ENCODE results near the gene TMEM212. TPM values are rescaled to one million over a fixed set of nuclear protein-coding genes. Genes with fewer than 3 reads are reported as not detected.
A peak's percentile ranks its signal among the peaks of the same experiment; 100 is the strongest.

TMEM212 gene
- total and polyA plus RNA-seq, 2 of the 13 experiments (the other 11 are each of a cell fraction or from before 2014, with no cell fraction given): not detected

DNA sequence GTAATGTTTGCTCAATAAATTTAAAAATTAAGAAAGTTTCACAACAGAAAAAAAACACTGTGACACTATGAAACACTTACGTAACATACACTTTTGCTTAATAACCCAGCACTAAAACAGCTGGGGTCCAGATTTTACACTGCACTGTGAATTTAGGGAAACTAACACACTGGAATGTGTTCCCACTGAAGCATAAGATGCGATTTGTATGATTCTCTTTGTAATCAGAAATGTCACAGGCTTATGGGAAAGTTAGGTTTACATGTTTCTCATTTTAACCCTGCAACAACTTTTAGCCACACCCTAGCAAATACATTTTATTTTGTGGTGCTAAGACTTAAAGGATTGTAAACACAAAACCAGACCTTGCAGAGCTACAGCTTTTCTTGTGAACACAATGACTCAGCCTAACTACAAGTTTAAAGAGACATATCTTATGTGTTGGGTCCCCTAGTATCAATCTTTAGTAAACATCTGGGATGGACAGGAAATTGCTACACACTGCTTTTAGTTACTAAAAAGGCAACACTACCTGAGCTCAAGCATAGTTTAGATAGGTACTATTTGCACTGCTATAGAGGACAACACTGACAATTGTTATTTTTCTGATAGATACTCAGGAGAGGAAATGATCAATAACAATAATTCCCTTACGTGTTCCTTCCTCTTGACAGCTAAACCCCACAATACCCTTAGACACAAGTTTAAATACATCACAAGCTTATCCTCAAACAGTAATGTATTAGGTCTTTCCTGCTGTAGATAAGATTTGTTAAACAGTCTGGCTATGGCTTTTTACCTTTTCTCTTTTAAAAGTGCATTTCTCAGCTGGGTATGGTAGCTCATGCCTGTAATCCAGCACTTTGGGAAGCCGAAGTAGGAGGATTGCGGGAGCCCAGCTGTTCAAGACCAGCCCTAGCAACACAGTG lies 36.7 kb upstream of the TMEM212 start (continued):
- TF ChIP-seq, protein P1, sequence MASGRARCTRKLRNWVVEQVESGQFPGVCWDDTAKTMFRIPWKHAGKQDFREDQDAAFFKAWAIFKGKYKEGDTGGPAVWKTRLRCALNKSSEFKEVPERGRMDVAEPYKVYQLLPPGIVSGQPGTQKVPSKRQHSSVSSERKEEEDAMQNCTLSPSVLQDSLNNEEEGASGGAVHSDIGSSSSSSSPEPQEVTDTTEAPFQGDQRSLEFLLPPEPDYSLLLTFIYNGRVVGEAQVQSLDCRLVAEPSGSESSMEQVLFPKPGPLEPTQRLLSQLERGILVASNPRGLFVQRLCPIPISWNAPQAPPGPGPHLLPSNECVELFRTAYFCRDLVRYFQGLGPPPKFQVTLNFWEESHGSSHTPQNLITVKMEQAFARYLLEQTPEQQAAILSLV (CRISPR knock-in tag; IDR thresholded peaks at IDR 0.05; ENCODE audit: borderline replicate concordance): no peak
- TF ChIP-seq ZFP36L1 (CRISPR knock-in tag; IDR thresholded peaks at IDR 0.05) (no peak; the same call in 1 of the 2 replicates), PLRG1 (conservative IDR thresholded peaks at IDR 0.05) (no peak), NR2F1 (CRISPR knock-in tag; IDR thresholded peaks at IDR 0.05) (no peak), ZBTB20 (CRISPR knock-in tag; IDR thresholded peaks at IDR 0.05; ENCODE audit: borderline replicate concordance, low read depth) (peak; percentile 94; the same call in 1 of the 2 replicates), MEIS2 (CRISPR knock-in tag; IDR thresholded peaks at IDR 0.05) (peak; percentile 76; the same call in 1 of the 2 replicates), ZNF775 (CRISPR knock-in tag; IDR thresholded peaks at IDR 0.05; ENCODE audit: borderline replicate concordance) (no peak), KDM3A (CRISPR knock-in tag; IDR thresholded peaks at IDR 0.05; ENCODE audit: low read depth) (no peak), ZNF431 (CRISPR knock-in tag; IDR thresholded peaks at IDR 0.05; ENCODE audit: borderline replicate concordance, low read depth) (no peak; the same call in 1 of the 2 replicates), MXI1 (IDR thresholded peaks at IDR 0.05; ENCODE audit: borderline replicate concordance, low read depth, low read length) (peak; percentile 25; the same call in 1 of the 3 replicates), ZNF143 (CRISPR knock-in tag; IDR thresholded peaks at IDR 0.05) (no peak), ZNF782 (CRISPR knock-in tag; IDR thresholded peaks at IDR 0.05; ENCODE audit: borderline replicate concordance) (no peak), HCFC1 (IDR thresholded peaks at IDR 0.05; ENCODE audit: low read depth, low read length) (no peak), ZFP41 (CRISPR knock-in tag; IDR thresholded peaks at IDR 0.05; ENCODE audit: borderline replicate concordance) (no peak), BORCS8-MEF2B (CRISPR knock-in tag; IDR thresholded peaks at IDR 0.05) (no peak)
- TF ChIP-seq, protein P2, sequence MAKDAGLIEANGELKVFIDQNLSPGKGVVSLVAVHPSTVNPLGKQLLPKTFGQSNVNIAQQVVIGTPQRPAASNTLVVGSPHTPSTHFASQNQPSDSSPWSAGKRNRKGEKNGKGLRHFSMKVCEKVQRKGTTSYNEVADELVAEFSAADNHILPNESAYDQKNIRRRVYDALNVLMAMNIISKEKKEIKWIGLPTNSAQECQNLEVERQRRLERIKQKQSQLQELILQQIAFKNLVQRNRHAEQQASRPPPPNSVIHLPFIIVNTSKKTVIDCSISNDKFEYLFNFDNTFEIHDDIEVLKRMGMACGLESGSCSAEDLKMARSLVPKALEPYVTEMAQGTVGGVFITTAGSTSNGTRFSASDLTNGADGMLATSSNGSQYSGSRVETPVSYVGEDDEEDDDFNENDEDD (CRISPR knock-in tag; IDR thresholded peaks at IDR 0.05; ENCODE audit: borderline replicate concordance): no peak
- TF ChIP-seq, protein P3, sequence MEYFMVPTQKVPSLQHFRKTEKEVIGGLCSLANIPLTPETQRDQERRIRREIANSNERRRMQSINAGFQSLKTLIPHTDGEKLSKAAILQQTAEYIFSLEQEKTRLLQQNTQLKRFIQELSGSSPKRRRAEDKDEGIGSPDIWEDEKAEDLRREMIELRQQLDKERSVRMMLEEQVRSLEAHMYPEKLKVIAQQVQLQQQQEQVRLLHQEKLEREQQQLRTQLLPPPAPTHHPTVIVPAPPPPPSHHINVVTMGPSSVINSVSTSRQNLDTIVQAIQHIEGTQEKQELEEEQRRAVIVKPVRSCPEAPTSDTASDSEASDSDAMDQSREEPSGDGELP (IDR thresholded peaks at IDR 0.05; ENCODE audit: borderline replicate concordance, low read depth): peak; percentile 45
- TF ChIP-seq, protein P4, sequence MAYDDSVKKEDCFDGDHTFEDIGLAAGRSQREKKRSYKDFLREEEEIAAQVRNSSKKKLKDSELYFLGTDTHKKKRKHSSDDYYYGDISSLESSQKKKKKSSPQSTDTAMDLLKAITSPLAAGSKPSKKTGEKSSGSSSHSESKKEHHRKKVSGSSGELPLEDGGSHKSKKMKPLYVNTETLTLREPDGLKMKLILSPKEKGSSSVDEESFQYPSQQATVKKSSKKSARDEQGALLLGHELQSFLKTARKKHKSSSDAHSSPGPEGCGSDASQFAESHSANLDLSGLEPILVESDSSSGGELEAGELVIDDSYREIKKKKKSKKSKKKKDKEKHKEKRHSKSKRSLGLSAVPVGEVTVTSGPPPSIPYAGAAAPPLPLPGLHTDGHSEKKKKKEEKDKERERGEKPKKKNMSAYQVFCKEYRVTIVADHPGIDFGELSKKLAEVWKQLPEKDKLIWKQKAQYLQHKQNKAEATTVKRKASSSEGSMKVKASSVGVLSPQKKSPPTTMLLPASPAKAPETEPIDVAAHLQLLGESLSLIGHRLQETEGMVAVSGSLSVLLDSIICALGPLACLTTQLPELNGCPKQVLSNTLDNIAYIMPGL (CRISPR knock-in tag; IDR thresholded peaks at IDR 0.05; ENCODE audit: borderline replicate concordance in 1 of 2, low read depth in 1 of 2): peak in 1 of 2 experiments; percentile 84; a peak in 2 of 4 replicates
- TF ChIP-seq, protein P5, sequence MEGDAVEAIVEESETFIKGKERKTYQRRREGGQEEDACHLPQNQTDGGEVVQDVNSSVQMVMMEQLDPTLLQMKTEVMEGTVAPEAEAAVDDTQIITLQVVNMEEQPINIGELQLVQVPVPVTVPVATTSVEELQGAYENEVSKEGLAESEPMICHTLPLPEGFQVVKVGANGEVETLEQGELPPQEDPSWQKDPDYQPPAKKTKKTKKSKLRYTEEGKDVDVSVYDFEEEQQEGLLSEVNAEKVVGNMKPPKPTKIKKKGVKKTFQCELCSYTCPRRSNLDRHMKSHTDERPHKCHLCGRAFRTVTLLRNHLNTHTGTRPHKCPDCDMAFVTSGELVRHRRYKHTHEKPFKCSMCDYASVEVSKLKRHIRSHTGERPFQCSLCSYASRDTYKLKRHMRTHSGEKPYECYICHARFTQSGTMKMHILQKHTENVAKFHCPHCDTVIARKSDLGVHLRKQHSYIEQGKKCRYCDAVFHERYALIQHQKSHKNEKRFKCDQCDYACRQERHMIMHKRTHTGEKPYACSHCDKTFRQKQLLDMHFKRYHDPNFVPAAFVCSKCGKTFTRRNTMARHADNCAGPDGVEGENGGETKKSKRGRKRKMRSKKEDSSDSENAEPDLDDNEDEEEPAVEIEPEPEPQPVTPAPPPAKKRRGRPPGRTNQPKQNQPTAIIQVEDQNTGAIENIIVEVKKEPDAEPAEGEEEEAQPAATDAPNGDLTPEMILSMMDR (CRISPR knock-in tag; IDR thresholded peaks at IDR 0.05): no peak
- TF ChIP-seq, protein P6, sequence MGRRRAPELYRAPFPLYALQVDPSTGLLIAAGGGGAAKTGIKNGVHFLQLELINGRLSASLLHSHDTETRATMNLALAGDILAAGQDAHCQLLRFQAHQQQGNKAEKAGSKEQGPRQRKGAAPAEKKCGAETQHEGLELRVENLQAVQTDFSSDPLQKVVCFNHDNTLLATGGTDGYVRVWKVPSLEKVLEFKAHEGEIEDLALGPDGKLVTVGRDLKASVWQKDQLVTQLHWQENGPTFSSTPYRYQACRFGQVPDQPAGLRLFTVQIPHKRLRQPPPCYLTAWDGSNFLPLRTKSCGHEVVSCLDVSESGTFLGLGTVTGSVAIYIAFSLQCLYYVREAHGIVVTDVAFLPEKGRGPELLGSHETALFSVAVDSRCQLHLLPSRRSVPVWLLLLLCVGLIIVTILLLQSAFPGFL (CRISPR knock-in tag; IDR thresholded peaks at IDR 0.05): no peak

All from HepG2 (cell line).